ENCODE measurements around the gene APBB1IP.

DNA sequence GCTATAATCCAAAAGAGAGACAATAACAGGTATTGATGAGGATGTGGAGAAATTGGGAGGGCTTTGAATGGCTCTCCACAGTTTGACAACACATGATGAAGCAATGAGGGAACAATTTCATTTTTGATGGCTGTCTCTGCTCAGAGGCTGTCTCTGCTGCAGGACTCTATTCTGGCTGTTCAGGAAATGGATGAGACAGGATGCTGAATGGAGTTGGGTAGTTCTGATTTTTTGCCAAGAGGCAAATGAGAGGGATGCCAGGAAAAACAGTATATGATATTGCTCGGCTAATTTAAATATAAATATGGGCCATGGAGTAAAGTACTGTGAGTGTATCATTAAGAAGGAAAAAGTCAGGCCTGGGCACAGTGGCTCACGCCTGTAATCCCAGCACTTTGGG, 16.8 kb downstream of the APBB1IP start:
- no peak for TF ChIP-seq CTCF (IDR thresholded peaks at IDR 0.05)
- TF ChIP-seq POLR2A (IDR thresholded peaks at IDR 0.05), result no peak
- TF ChIP-seq POLR2AphosphoS5 (IDR thresholded peaks at IDR 0.05), result no peak

Measured in stomach (tissue), 4 donors.